Measurements from ENCODE around the gene STK35. TPM values are rescaled to one million over a fixed set of nuclear protein-coding genes. Genes with fewer than 3 reads are reported as not detected.

STK35 gene
- total and polyA plus RNA-seq, 2 of the 8 experiments (the other 6 are each of a cell fraction or from before 2014, with no cell fraction given) = 24.9 to 45.0 TPM

DNA sequence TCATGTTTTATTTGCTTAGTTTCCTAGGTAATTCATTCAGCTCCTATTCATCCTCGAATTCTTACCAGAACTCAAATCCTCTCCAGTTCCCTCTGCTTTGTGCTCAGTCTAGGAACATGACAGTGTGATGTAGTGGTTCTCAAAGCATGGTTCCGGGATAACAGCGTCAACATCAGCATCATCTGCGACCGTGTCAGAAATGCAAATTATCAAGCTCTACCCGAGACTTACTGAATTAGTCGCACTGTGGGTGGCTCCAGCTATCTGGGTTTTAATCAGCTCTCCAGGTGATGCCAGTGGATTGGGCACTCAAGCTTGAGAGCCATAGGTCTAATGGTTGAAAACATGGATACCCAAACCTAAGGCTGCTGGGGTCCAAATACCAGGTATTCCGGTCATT is 7.7 kb upstream of the STK35 start:
- Histone ChIP-seq H4K20me1 (replicated peaks in 1 of 2; ENCODE audit: control insufficient read depth in 1 of 2, insufficient read depth in 2 of 2, low read length in 2 of 2) (no peaks in the 10 kb centered on the region), H3K79me1 (ENCODE audit: low read depth, low read length) (no peaks in the 10 kb centered on the region), H2BK20ac (ENCODE audit: low read length) (no peak overlapping the region), H2AK5ac (ENCODE audit: low read depth, low read length) (no peak overlapping the region), H3K4ac (replicated peaks; ENCODE audit: insufficient read length, low read depth, low read length) (no peak overlapping the region), H3K36me3 (ENCODE audit: control insufficient read depth in 2 of 4, insufficient read depth in 4 of 4, low read length in 3 of 4) (no peaks in the 10 kb centered on the region), H3K4me1 (replicated peaks in 1 of 4; ENCODE audit: control insufficient read depth in 3 of 4, insufficient read depth in 4 of 4, low read length in 3 of 4) (peaks cover 0 to 4% (median 2%) of the 10 kb centered on the region in 4 experiments; a peak in 3 of 7 replicates), H3K4me3 (ENCODE audit: extremely low read depth in 1 of 4, insufficient read depth in 2 of 4, low read depth in 3 of 4, low read length in 4 of 4) (no peak overlapping the region), H3K18ac (ENCODE audit: extremely low read depth, low read length) (no peak overlapping the region), H3K9ac (replicated peaks in 1 of 4; ENCODE audit: extremely low read depth in 1 of 4, low read depth in 3 of 4, low read length in 3 of 4) (no peak overlapping the region), H3K27ac (ENCODE audit: low read depth, low read length) (no peak overlapping the region), H4K91ac (replicated peaks; ENCODE audit: insufficient read length, low read length) (no peak overlapping the region), H2BK15ac (ENCODE audit: low read length) (no peak overlapping the region), H4K8ac (ENCODE audit: extremely low read depth, insufficient read depth, low read length) (no peak overlapping the region), H3K56ac (replicated peaks; ENCODE audit: insufficient read length, low read depth, low read length) (no peak overlapping the region), H3K14ac (ENCODE audit: insufficient read length) (no peak overlapping the region), H3K4me2 (ENCODE audit: insufficient read depth in 1 of 2, low read depth in 2 of 2, low read length in 2 of 2) (no peak overlapping the region), H2AFZ (ENCODE audit: low read length) (no peak overlapping the region), H3K79me2 (ENCODE audit: control insufficient read depth in 1 of 2, insufficient read depth in 2 of 2, low read length in 2 of 2) (no peaks in the 10 kb centered on the region), H3K23me2 (ENCODE audit: low read depth, low read length) (0 out of 2 replicates have a peak, but pooled peaks cover 1% of the 10 kb centered on the region), H3K9me3 (ENCODE audit: insufficient read depth in 2 of 2, low read depth in 1 of 2, low read length in 1 of 2) (no peaks in the 10 kb centered on the region), H2BK5ac (ENCODE audit: low read depth, low read length) (no peak overlapping the region), H2BK12ac (ENCODE audit: low read depth, low read length) (no peak overlapping the region), H2BK120ac (replicated peaks; ENCODE audit: low read depth, low read length) (no peak overlapping the region), H3K23ac (ENCODE audit: insufficient read length) (no peak overlapping the region), H3K27me3 (replicated peaks in 1 of 4; ENCODE audit: control insufficient read depth in 3 of 4, extremely low read depth in 1 of 4, insufficient read depth in 3 of 4, low read length in 3 of 4) (no peaks in the 10 kb centered on the region; a peak in 1 of 7 replicates), H4K5ac (ENCODE audit: insufficient read length, low read depth, low read length) (no peak overlapping the region)
- POLR2A ChIA-PET (ENCODE audit: partially characterized antibody) = interaction anchor here (0.6 to 5.0 kb wide), 2 partner anchors 8 to 12 kb away, joined by 3 to 21 read pairs; partner anchors contain the start of gene STK35
- TF ChIP-seq KDM4A (IDR thresholded peaks at IDR 0.05; ENCODE audit: low read depth, low read length, severe bottlenecking) (no peak), TAF1 (IDR thresholded peaks at IDR 0.05; ENCODE audit: low read depth, low read length) (no peak), BCL11A (IDR thresholded peaks at IDR 0.05; ENCODE audit: low read depth in 2 of 2, low read length in 2 of 2) (no peak)
- CTCF ChIA-PET (ENCODE audit: partially characterized antibody) = interaction anchor here (0.7 to 6.5 kb wide), 40 partner anchors 9 to 333 kb away, joined by 3 to 57 read pairs (median 4); partner anchors contain the start of gene STK35
- FAIRE-seq (no peak), DNase-seq (ENCODE audit: low read depth in 1 of 2, low spot score in 2 of 2) (no peak)
- WGBS, 2 experiments (ENCODE audit: extremely low coverage in 1 of 2, insufficient coverage in 1 of 2, insufficient read length in 1 of 2, insufficient replicate concordance in 2 of 2, low coverage in 1 of 2, low lambda C conversion rate in 2 of 2, missing lambda C conversion rate in 1 of 2) = 78% methylated on average over 8 of the region's 8 CpGs; no CpG with 5 or more reads in 1 of the 2 experiments
